Measurements from ENCODE around the gene ATAD2B.

The ATAD2B gene

DNA sequence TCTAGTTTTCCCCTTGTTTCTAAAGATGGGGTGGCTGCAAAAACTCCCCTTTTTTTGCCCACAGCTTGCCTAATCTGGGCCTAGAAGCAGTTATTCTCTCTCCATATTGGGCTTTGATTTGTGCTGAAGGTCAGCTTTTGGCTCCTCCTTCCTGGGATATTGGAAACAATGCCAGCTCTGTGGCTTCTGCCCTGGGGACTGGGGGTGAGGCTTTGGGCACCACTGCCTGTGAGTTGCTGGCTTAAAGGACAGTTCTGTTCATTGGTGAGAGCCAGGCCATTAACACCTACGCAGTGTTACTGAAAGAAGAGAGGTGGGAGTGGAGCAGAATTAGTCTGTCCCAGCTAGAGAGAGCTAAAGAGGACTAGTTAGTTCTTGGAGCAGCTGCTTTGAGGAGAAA, 17.6 kb upstream of the ATAD2B start:
- TF ChIP-seq CTCF (IDR thresholded peaks at IDR 0.05; ENCODE audit: extremely low read depth, insufficient read depth, missing control alignments) = no peak
- in situ Hi-C loops (cut with MboI; ENCODE audit: low pct_unique_long_range_greater_than_20kb, low sequenced_read_pairs, unreplicated experiment) = no loop called here
- no peak for DNase-seq (ENCODE audit: low spot score)

- in situ Hi-C loops (cut with MboI; ENCODE audit: low pct_unique_long_range_greater_than_20kb, low sequenced_read_pairs, unreplicated experiment) = no loop called here
- no peak for TF ChIP-seq CTCF (IDR thresholded peaks at IDR 0.05; ENCODE audit: extremely low read depth, insufficient read depth, missing control alignments)
- DNase-seq (ENCODE audit: low spot score) = no peak
Measured at GRCh38 chr2:23943666-23944065, 16.7 kb upstream of the ATAD2B start.

DNA sequence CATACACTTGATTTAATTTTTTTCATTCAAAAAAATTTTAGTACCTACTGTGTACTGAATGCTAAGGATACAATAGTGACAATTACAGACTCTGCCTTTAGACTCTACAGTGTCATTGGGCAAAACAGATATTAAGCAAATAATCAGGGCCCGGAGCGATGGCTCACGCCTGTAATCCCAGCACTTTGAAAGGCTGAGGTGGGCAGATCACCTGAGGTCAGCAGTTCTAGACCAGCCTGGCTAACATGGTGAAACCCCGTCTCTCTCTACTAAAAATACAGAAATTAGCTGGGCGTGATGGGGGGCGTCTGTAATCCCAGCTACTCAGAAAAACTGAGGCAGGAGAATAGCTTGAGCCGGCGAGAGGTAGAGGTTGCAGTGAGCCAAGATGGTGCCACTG, 14.7 kb upstream of the ATAD2B start:
- DNase-seq (ENCODE audit: low spot score) = no peak
- in situ Hi-C loops (cut with MboI; ENCODE audit: low pct_unique_long_range_greater_than_20kb, low sequenced_read_pairs, unreplicated experiment) = no loop called here
- no peak for TF ChIP-seq CTCF (IDR thresholded peaks at IDR 0.05; ENCODE audit: extremely low read depth, insufficient read depth, missing control alignments)

GRCh38 chr2:23940718-23941620, 14.0 kb upstream of the ATAD2B start:
- DNase-seq (ENCODE audit: low spot score) = peak; percentile 78
- no peak for TF ChIP-seq CTCF (IDR thresholded peaks at IDR 0.05; ENCODE audit: extremely low read depth, insufficient read depth, missing control alignments)
- in situ Hi-C loops (cut with MboI; ENCODE audit: low pct_unique_long_range_greater_than_20kb, low sequenced_read_pairs, unreplicated experiment) = no loop called here

DNA sequence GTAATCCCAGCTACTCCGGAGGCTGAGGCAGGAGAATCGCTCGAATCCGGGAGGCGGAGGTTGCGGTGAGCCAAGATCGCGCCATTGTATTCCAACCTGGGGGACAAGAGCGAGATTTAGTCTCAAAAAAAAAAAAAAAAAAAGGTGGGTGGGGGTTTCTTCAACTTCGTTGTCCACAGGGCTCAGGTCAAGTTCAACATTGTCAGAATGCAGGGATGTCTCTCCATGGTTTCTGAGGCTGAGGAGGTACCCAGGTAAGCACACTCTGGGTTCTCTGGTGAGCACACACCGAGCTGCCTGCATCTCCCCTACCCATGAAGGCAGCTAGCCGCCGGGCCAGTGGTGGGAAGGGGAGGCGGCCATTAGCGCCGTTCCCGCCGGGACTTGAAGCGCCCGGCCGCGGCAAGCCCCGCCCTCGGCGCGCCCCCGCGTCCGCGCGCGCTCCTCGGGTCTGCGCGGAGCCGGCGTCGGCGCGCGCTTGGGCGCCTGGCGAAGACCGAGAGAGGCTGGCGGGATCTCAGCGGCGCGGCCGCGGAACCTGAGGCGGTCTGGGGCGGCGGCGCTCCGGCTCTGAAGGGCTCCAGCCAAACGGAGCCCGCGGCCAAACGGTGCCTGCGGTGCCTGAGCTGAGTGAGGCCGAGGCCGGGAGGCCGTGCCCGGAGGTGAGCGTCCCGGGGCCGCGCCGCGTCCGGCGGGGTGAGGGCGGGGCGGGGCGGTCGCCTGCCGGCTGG, 13.2 kb upstream of the ATAD2B start, which contains the start of gene UBXN2A:
Gene UBXN2A (plus strand): TSS at position 477 of the 731 bp plus-strand sequence. CDS start 17,852 bp downstream, outside the sequence.
- DNase-seq (ENCODE audit: low spot score) = peak; percentile 92
- in situ Hi-C loops (cut with MboI; ENCODE audit: low pct_unique_long_range_greater_than_20kb, low sequenced_read_pairs, unreplicated experiment) = no loop called here
- no peak for TF ChIP-seq CTCF (IDR thresholded peaks at IDR 0.05; ENCODE audit: extremely low read depth, insufficient read depth, missing control alignments)

- DNase-seq (ENCODE audit: low spot score) = no peak
- no peak for TF ChIP-seq CTCF (IDR thresholded peaks at IDR 0.05; ENCODE audit: extremely low read depth, insufficient read depth, missing control alignments)
- in situ Hi-C loops (cut with MboI; ENCODE audit: low pct_unique_long_range_greater_than_20kb, low sequenced_read_pairs, unreplicated experiment) = no loop called here
Measured at GRCh38 chr2:23934259-23934658, 7.3 kb upstream of the ATAD2B start.
